ENCODE results near the gene SNX17.
"Not testable (repeated sequence)": the region's sequence is repeated elsewhere in the genome, so short reads cannot be mapped to it uniquely, and the experiment has no call there.

SNX17 gene, protein sequence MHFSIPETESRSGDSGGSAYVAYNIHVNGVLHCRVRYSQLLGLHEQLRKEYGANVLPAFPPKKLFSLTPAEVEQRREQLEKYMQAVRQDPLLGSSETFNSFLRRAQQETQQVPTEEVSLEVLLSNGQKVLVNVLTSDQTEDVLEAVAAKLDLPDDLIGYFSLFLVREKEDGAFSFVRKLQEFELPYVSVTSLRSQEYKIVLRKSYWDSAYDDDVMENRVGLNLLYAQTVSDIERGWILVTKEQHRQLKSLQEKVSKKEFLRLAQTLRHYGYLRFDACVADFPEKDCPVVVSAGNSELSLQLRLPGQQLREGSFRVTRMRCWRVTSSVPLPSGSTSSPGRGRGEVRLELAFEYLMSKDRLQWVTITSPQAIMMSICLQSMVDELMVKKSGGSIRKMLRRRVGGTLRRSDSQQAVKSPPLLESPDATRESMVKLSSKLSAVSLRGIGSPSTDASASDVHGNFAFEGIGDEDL

DNA sequence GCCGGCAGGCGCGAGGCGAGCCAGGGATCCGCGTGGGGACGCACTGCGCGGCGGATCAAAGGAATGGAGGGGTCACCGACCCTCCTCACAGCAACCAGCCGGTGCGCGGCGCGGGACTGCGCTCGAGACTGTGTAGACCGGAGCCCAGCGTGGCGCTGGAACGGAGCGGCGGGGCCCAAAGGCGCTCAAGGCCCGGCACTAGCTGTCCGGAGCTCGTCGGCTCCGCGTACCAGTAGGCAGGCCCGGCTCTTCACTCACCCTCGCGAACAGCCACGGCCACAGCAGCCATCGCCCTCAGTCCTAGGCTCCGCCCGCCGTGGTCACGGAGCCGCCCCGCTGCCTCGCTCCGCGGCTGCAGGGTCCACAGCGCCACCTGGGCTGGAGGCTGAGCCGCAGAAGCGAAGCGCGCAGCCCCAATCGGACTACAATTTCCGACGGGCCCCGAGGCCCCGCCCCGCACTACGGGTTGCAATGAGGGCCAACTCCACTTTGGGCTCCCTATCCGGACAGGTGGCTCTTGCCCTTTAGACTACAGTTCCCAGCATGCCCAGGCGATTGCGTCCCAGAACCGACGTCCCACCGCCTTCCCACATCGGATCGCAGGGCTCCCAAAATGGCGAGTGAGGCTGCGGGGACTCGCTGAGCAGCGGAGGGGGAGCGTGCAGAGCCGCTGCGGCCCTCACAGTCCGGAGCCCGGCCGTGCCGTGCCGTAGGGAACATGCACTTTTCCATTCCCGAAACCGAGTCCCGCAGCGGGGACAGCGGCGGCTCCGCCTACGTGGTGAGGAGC lies at the start of gene SNX17, which contains the start of gene EIF2B4:
Gene SNX17 (plus strand): TSS at position 591 of the 790 bp plus-strand sequence. CDS start 128 bp downstream, at position 719.
Gene EIF2B4 (minus strand): TSS at position 313 of the 790 bp plus-strand sequence. CDS start 24 bp downstream, at position 289.
- DNase-seq: peak; percentile 99

DNA sequence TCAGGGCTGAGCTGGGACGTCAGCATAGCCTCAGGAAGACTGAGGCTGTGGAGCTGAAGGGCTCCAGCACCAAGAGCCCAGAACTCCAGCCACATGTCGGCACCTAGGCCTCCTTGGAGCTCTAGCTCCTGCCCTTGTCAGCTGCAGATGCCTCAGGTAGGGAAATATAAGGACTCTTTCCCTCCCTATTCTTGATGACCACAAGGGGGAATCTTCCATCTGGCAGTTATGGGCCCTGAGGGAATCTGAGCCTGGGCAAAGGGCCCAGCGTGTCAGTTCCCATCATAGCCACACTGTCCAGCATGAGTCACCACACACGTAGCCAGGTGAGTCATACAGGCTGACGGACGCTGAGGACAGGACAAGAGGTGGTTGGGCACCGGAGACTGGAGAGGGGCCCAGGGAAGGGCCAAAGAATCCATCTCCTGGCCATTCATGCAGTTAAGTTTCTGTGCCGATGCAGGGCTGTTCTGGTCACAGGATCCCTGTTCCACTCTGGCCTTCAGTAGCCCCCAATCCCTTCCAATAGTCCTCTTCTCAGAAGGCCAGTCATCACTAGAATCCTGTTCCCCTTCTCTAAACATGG lies 49.4 kb upstream of the SNX17 start:
- no peak for DNase-seq

DNA sequence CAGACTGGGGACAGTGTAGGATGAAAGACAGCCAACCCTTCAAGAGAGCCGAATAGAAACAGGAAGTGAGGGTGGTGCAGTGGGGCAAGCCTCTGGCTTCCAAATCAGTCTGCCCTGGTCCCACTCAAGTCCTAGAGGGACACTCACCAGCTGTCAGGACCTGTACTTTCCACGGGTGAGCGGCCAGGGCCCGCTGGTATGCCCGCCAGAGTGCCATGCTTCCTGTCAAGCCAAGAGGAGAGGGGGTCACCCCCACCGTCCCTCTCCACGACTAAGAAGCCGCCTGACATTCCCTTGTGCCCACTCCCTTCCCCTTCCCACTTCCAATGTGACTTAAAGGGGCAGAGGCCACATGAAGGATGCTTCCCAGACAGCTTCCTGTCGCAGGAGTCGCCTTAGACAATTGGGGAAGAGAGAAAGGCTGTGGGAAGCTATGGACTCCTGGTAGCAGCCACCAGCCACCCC lies 48.1 kb upstream of the SNX17 start:
- DNase-seq: peak; percentile 43

DNA sequence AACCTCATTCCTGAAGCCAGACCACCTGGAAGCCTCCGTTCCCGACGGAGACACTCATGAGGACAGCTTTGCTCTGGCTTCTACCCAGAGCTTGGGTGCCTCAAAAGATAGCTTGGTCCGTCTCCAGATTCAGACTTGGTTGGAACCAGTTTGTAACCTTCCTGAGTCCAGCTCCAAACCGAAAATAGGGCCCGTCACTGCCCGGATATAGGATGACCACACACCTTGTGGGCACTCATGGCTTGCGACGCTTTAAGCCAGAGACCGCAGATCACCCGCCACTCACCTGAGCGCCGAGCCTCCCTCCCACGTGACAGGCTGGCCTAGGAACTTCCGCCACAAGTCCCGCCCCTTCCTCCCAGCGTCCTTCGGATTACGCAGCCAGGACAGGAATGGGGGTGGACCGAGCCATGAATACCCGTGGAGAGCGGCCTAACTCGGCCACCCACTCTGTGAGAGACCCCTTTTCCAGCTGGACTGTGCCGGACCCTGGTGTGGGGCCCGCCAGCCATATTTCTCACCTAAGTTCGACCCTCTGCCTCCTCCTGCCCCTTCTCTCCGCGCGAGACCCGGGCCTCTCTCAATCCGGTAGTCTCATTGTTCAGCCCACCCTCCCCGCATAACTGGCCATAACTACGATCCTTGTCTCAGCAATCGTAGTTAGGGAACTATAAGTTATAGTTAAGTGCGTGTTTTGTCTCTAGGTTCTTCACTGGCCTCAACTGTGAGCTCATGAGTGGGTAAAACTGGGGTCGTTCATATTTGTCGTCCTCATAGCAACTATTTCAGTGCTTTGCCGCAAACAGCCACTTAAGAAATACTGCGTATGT lies 47.4 kb upstream of the SNX17 start, which contains the start of gene MPV17:
Gene MPV17 (minus strand): TSS at position 332 of the 830 bp plus-strand sequence. CDS start 580 bp downstream, outside the sequence.
- peak; percentile 87 for DNase-seq

DNA sequence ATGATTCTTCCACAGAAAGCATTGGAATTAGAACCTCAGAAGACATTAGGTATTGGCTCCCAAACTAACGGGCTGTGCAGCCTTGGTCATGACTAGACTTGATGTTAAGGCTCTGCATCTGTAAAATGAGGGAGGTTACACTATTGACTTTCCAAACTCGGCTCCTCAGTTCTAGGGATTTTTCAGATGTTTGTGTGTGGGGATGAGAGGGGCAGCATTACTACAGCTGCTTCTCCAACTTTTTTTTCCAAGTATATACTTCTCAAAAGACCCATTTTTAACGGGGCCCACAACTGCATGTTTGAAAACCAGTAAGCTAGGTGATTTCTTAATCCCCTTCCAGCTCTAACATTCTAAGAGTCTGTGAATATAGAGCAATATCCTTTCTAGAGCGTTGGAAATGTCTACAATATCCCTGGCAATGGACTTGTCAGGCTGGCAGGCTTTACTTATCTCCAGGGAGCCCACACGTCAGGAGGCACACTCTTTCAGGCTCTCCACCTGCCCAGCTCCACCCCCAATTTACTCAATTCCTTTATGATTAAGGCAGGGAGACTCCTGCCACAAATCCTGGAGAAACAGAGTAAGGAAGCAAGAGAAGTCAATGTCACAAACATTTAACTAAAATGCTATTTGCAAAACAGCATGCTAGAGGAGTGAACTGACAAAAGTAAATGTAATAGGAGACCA lies 46.7 kb upstream of the SNX17 start:
- no peak for DNase-seq

DNA sequence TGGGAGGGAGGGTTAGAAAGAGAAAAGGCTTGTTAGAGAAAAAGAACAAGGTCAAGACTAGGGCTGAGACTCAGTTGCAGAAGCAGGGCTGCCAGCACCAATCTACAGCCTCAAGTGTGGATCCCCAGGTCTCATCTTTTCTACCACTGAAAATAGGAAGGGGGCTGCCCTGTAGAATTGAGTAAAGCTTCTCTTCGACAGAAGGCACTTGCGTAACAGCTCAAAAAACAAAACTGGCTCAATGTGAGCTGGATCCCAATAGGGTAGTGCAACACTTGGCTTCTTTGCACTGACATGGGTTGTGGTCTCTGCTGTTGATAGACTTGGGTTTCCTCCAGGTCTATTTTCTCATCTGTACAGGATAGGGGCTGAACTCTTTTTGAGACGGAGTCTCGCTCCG lies 45.7 kb upstream of the SNX17 start:
- no peak for DNase-seq

DNA sequence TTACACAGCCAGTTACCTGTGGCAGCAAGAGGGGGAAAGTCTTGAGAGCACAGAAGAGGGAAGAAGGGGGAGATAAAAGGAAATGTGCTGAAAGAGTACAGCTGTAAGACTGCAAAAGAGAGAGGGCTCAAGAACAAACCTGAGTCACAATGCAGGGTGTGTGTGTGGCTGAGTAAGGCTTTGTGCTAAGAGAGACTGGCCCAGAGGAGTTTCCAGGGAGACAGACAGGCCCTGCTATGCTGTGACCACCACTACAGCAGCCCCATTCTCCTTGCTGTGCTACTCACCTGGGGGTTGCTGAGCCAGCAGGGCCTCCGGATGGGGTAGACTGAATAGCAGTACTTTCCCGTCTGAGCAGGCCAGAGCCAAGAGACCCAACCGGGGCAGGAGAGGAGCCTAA lies 35.1 kb upstream of the SNX17 start:
- DNase-seq: no peak

DNA sequence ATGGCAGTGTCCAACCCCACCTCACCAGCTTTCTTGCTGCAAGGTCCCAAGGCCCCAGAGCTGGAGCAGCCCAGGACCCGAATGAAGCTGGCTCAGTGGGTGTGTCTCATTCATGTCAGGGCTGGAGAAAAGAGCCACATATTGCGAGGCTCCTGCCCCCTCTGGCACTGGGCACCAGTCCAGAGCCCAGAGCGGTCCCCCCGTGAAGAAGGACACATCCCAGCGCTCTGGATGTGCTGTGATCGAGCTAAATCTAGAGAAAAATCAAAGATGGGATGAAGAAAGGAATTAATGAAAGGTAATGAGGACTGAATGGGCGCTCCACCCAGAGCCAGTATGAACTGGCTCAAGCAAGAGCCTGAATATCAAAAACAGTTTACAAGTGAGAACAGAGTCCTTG lies 34.2 kb upstream of the SNX17 start:
- DNase-seq: no peak

DNA sequence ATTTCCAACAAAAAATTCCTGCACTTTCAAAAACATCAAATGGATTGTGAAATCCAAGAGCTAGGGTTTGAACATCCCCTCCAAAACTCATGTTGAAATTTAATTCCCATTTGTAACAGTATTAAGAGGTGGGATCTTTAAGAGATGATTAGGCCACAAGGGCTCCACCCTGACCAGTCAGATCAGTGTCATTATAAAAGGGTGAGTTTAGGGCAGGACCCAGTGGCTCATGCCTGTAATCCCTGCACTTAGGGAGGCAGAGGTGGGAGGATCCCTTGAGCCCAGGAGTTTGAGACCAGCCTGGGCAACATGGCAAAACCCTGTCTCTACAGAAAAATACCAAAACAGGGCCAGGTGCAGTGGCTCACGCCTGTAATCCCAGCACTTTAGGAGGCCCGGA lies 22.8 kb upstream of the SNX17 start:
- DNase-seq: no peak

DNA sequence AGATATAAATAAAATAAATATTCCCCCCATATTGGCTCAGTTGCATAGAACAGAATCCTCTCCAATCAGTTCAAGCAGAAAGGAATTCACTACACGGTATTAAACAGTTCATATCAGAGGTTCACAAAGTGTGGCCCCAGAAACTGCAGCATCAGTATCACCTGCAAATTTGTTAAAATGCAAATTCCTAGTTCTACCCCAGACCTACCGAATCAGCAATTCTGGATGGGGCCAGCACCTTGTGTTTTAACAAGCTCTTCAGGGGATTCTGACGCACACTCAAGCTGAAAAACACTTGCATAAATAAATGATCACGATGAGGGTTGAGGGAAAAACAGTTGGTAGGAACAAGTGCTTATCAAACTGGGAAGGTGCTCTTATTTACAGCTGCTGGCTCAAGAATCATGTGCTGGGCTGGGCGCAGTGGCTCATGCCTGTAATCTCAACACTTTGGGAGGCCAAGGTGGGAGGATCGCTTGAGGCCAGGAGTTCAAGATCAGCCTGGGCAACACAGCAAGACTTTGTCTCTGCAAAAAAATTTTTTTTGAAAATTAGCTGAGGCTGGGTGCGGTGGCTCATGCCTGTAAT lies 20.2 kb upstream of the SNX17 start:
- no peak for DNase-seq

DNA sequence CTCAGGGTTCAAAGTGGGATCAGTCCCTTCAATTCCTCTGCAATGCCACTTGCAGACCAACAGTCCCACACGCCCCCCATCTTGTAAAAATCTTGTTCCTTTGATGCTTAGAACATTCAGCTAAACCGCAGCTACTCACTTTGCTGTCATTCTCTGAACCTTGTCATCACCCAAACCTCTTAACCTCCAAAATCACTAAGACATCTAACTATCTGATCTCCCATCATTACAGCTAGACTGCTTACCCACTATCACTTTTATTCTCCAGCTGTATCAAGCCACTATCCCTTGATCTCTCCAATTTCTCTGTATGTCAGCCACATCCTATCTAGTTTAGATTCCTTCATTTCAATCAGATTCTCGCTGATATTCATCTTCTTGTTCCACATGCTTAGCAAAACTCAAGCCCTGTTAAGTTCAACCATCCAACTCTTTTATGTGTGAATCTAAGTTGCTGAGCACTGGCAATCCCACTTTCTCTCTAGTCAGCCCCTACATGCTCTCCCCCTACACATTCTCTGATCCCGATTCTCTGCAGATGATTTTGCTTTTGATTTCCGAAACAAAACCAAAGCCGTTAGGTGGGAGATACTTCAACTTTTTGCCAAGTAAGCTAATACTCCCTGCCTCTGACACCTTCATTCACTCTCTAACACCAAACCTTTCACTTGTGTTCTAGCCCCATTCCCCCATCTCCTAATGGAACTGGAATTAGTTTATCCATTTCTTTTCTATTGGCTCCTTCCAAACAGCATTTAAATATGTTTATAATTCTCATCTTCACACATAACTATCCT lies 18.4 kb upstream of the SNX17 start:
- no peak for DNase-seq

DNA sequence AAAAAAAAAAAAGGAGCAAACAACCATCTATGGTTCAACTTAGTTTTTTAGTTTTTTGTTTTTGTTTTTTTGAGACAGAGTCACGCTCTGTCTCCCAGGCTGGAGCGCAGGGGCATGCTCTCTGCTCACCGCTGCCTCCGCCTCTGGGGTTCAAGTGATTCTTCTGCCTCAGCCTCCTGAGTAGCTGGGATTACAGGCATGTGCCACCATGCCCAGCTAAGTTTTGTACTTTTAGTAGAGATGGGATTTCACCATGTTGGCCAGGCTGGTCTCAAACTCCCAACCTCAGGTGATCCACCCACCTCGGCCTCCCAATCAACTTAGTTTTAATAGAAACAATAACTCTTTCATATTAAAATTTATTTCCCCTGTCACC lies 17.0 kb upstream of the SNX17 start:
- not testable (repeated sequence) for DNase-seq

DNA sequence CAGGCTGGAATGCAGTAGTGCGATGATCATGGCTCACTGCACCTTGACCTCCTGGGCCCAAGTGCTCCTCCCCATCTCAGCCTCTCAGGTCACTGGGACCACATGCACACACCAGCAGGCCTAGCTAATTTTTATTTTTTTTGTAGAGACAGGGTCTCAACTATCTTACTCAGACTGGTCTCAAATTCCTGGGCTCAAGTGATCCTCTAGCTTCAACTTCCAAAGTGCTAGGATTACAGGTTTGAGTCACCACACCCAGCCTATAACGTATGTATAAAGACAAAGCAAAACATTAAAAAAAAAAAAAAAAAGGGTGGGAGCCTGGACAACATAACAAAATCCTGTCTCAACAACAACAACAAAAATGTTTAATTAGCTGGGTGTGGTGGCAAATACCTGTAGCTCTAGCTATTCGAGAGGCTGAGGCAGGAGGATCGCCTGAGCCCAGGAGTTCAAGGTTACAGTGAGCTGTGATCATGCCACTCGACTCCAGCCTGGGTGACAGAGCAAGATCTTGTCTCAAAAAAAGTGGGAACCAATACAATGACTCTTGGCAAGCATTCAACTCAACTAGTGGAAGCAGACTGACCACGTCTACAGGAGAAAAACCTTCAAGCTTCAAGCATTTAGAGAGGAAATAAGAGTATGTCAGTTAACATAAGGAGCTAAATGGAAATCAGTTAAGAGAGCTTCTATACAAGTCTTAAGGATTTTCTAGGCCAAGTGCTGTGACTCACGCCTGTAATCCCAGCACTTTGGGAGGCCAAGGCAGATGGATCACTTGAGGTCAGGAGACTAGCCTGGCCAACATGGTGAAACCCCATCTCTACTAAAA lies 16.4 kb upstream of the SNX17 start:
- no peak for DNase-seq

DNA sequence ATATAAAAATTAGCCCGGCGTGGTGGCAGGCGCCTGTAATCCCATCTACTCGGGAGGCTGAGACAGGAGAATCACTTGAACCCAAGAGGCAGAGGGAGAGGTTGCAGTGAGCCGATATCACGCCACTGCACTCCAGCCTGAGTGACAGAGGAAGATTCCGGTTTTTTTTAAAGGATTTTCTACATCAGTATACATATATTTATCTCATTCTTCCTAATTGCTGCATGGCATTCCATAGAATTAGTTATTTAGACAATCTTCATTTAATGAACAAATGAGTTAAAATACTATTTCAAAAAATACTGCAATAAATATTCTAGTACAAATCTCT lies 15.9 kb upstream of the SNX17 start:
- DNase-seq: no peak

DNA sequence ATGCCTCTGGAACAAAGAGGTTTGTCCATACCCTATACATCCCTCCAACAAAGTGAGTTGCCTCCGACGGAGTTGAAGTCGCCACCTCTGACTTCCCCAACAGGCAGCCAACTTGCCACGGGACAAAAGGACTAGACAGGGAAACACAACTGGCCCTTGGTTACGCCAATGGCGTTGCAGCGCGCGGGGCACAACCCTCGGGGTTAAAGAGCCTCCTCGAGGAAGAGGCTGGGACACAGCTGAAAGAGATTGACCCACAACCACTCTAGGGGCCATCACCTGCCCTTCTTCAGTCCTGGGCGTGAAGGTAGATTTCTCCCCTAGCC lies 14.4 kb upstream of the SNX17 start:
- DNase-seq: no peak

DNA sequence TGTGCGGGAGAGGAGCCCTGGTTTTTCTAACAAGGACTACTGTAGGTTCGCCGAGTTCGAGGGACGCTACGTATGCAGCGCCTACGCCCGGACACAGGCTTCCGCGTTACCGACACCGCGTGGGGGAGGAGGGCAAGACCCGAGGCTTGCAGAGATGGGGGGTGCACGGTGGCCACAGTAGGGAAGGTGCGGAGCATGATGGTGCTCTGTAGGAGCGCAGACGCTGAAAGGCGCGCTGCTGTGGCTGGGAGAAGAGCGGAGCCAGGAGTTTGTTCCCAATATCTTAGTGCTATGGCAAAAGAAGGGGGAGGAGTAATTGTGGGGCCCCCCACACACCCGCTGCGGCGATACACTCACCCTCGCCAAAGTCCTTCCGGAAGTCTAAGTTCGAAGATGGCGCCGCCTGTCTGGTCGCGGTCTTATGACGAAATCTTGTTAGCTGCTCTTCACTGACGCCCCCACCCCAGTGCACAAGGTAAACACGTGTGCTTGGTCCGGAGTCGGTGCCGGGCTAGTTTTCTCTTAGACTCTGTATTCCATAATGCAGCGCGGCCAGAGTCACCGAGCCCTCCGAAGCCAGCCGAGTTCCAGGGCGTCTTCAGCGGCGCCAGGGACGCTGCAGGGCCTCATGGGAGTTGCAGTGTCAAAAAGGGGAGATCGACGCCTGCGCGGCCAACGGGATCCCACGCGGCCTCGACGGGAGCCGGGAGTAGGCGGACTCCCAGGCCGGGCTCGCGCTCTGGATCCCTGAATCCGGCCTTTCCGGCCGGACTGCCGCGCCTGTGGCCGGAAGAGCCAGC lies 13.8 kb upstream of the SNX17 start, which contains the start of gene GTF3C2:
Gene GTF3C2 (minus strand): TSS at position 383 of the 800 bp plus-strand sequence. CDS start 13,210 bp downstream, outside the sequence.
- DNase-seq: peak; percentile 86

DNA sequence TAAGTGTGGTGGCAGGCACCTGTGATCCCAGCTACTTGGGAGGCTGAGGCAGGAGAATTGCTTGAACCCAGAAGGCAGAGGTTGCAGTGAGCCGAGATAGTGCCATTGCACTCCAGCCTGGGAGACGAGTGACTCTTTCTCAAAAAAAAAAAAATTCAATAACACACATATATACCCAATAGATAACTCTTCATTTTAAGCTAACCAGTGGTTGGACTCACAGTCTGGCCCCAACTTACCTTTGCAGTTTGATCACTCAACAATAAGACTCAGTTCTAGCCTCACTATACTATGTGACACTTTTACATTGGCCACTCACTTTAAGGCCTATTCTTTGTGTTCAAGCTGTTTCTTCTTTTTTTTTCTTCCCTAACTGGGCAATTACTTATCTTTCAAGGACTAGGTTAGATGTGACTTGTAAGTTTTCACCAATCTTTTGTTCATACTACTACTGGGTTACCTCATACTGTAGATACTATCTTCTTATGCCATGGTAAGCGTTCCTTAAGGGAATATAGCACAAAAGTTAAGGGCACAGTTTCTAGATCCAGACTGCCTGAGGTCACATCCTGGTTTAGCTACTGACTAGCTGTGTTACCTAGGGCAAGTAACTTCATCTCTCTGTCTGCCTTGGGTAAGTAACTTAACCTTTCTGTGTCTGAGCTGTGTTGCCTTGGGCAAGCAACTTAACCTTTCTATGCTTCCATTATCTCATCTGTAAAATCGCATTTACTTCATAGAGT lies 7.6 kb upstream of the SNX17 start:
- DNase-seq: no peak

DNA sequence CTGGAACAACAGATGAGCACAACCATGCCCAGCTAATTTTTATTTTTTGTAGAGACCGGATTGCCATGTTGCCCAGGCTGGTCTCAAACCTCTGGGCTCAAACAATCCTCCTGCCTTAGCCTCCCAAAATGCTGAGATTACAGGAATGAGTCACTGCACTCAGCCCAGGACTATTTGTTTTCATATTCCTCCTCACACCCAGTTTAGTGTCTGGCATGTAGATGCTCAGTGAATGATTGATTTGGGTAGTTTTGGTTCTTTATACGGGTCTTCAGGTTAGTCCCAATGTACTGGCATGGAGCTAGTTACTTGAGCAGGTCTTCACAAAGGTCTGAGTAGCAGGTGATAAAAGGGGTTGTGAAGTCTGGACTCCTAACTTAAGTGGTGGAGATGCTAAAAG lies 6.5 kb upstream of the SNX17 start:
- DNase-seq: no peak

Data from activated CD4-positive, CD25-positive, alpha-beta regulatory T cell treated with anti-CD3 and anti-CD28 coated beads, Interleukin-2, amount 50 U/mL, for 72 hours (primary cell).